HEK293 (cell line): ENCODE data around the gene ZBTB44.

Experiments used
- CTCF ChIA-PET: fragments of 350-600 bp; formaldehyde crosslinking; extraction: SDS; loops from one replicate; lab custom pipeline; 2021; ENCODE audit warnings: antibody characterized with exemption; lab: Yijun Ruan, JAX
- POLR2A ChIA-PET: fragments of 300-600 bp; formaldehyde crosslinking; extraction: SDS; loops from one replicate; lab custom pipeline; 2020; ENCODE audit warnings: antibody characterized with exemption, inconsistent platforms; lab: Yijun Ruan, JAX
- H3K27ac ChIP-seq: fragments of 200-500 bp; sonication (Bioruptor generic); 2 replicates; pipeline ENCODE4 v1.5.1; 2014; ENCODE audit warnings: low read depth, low read length, control low read depth, inconsistent platforms; ENCODE audit errors: extremely low read depth
- H3K36me3 ChIP-seq, 2 experiments: fragments of 200-500 bp in 1 of 2; sonication (Bioruptor generic) in 1 of 2; 1 replicate in 1 of 2; 2 replicates in 1 of 2; pipeline ENCODE4 v1.5.1; 2014 to 2017; ENCODE audit warnings: inconsistent platforms in 2 of 2, low read length in 2 of 2; ENCODE audit not compliant: control insufficient read depth in 2 of 2, insufficient read depth in 1 of 2
- H3K4me1 ChIP-seq: fragments of 200-500 bp; sonication (Bioruptor generic); 2 replicates; pipeline ENCODE4 v1.5.1; 2014; ENCODE audit warnings: mild to moderate bottlenecking, low read length, inconsistent platforms; ENCODE audit not compliant: control insufficient read depth, insufficient read depth
- H3K4me3 ChIP-seq: 2 replicates; pipeline ENCODE4 v1.5.1; 2011; ENCODE audit warnings: low read depth, mild to moderate bottlenecking, control low read depth, low read length, moderate library complexity
- H3K9me3 ChIP-seq: fragments of 200-500 bp; sonication (Bioruptor generic); 2 replicates; pipeline ENCODE4 v1.5.1; 2014; ENCODE audit warnings: low read depth, low read length, inconsistent platforms; ENCODE audit not compliant: control insufficient read depth, insufficient read depth
- KLF1 ChIP-seq: fragments of 450-650 bp; formaldehyde crosslinking; IDR thresholded peaks from 2 replicates; pipeline ENCODE4 v1.5.1; 2016; ENCODE audit warnings: missing biosample characterization, missing genetic modification characterization
- OSR2 ChIP-seq: fragments of 450-650 bp; formaldehyde crosslinking; IDR thresholded peaks from 2 replicates; pipeline ENCODE4 v1.5.1; 2016; ENCODE audit warnings: missing biosample characterization, missing genetic modification characterization
- SETDB1 ChIP-seq: IDR thresholded peaks from one replicate; pipeline ENCODE4 v1.6.1; 2017; ENCODE audit warnings: mild to moderate bottlenecking, low read length, moderate library complexity, mixed read lengths; ENCODE audit not compliant: insufficient read length
- ZBTB10 ChIP-seq: fragments of 450-650 bp; formaldehyde crosslinking; IDR thresholded peaks from 2 replicates; pipeline ENCODE4 v1.5.1; 2016; ENCODE audit warnings: missing biosample characterization, missing genetic modification characterization
- ZFHX2 ChIP-seq: fragments of 450-650 bp; formaldehyde crosslinking; conservative IDR thresholded peaks from 2 replicates; pipeline ENCODE4 v1.5.1; 2016; ENCODE audit warnings: missing biosample characterization, missing genetic modification characterization
- ZFP37 ChIP-seq: fragments of 450-650 bp; formaldehyde crosslinking; IDR thresholded peaks from 2 replicates; pipeline ENCODE4 v1.5.1; 2016; ENCODE audit warnings: missing biosample characterization, missing genetic modification characterization
- ZNF394 ChIP-seq: fragments of 450-650 bp; formaldehyde crosslinking; IDR thresholded peaks from 2 replicates; pipeline ENCODE4 v1.5.1; 2016; ENCODE audit warnings: missing biosample characterization, missing genetic modification characterization, mild to moderate bottlenecking, moderate library complexity, borderline replicate concordance
- ZNF610 ChIP-seq: fragments of 450-650 bp; formaldehyde crosslinking; IDR thresholded peaks from 2 replicates; pipeline ENCODE4 v1.5.1; 2016; ENCODE audit warnings: missing biosample characterization, missing genetic modification characterization, borderline replicate concordance
- ZNF660 ChIP-seq: fragments of 450-650 bp; IDR thresholded peaks from 2 replicates; pipeline ENCODE4 v1.5.1; 2018; ENCODE audit warnings: missing biosample characterization, mild to moderate bottlenecking, missing genetic modification characterization
- ZNF791 ChIP-seq: fragments of 450-650 bp; formaldehyde crosslinking; IDR thresholded peaks from 2 replicates; pipeline ENCODE4 v1.5.1; 2016; ENCODE audit warnings: missing biosample characterization, missing genetic modification characterization
- TF ChIP-seq, protein P1 (sequence below): fragments of 450-650 bp; formaldehyde crosslinking; IDR thresholded peaks from 2 replicates; pipeline ENCODE4 v1.5.0; 2017; ENCODE audit warnings: missing biosample characterization, missing genetic modification characterization, borderline replicate concordance
- TF ChIP-seq, protein P2 (sequence below): fragments of 450-650 bp; formaldehyde crosslinking; IDR thresholded peaks from 2 replicates; pipeline ENCODE4 v1.5.1; 2016; ENCODE audit warnings: missing biosample characterization, missing genetic modification characterization
- TF ChIP-seq, protein P3 (sequence below): fragments of 450-650 bp; formaldehyde crosslinking; IDR thresholded peaks from 2 replicates; pipeline ENCODE4 v1.5.1; 2017; ENCODE audit warnings: missing biosample characterization, missing genetic modification characterization

The ZBTB44 gene

DNA sequence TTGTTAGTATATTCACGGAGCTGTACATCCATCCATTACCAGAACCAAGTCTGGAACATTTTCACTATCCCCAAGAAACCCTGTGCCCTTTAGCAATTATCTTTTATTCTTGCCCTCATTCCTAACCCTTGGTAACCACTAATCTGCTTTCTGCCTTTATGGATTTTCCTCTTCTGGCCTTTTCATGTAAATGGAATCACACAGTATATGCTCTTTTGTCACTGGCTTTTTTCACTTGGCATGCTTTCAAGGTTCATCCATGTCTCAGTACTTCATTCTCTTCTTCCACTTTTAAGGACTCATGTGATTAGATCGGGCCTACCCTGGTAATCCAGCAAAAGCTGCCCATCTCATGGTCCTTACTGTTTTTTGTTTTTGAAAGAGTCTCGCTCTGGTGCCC, 11.0 kb upstream of the ZBTB44 start (continued):
- no peak for TF ChIP-seq ZFP37 (tag by site-specific recombination)
- no peak for TF ChIP-seq KLF1 (tag by site-specific recombination)
- no peak for TF ChIP-seq ZFHX2 (tag by site-specific recombination)
- no peak for TF ChIP-seq ZNF791 (tag by site-specific recombination)
- no peak for TF ChIP-seq ZBTB10
- no peak for TF ChIP-seq OSR2
- TF ChIP-seq, all 188 proteins: peak for 0

- POLR2A ChIA-PET, result no interaction called here
- CTCF ChIA-PET, result no interaction called here
- Histone ChIP-seq H3K36me3 (no peaks in the 10 kb centered on the region), H3K9me3 (no peaks in the 10 kb centered on the region), H3K4me1 (no peaks in the 10 kb centered on the region), H3K4me3 (no peak overlapping the region)
- no peak for TF ChIP-seq ZFP37 (tag by site-specific recombination)
- TF ChIP-seq, all 188 proteins: peak for 0
- no peak overlapping the region for H3K27ac ChIP-seq
These were observed 9.0 kb upstream of the ZBTB44 start for GRCh38 chr11:130323452-130324450.

GRCh38 chr11:130322126-130322525, 7.4 kb upstream of the ZBTB44 start:
- ChIA-PET POLR2A (no interaction called here), CTCF (interaction anchor here (1.2 kb wide), 1 partner anchor 203 kb away, joined by 3 read pairs; no protein-coding TSS in a partner anchor)
- Histone ChIP-seq H3K4me1 (no peaks in the 10 kb centered on the region), H3K27ac (no peak overlapping the region), H3K9me3 (no peaks in the 10 kb centered on the region), H3K36me3 (no peaks in the 10 kb centered on the region), H3K4me3 (no peak overlapping the region)
- peak; percentile 83 for TF ChIP-seq SETDB1
- TF ChIP-seq, protein P1, sequence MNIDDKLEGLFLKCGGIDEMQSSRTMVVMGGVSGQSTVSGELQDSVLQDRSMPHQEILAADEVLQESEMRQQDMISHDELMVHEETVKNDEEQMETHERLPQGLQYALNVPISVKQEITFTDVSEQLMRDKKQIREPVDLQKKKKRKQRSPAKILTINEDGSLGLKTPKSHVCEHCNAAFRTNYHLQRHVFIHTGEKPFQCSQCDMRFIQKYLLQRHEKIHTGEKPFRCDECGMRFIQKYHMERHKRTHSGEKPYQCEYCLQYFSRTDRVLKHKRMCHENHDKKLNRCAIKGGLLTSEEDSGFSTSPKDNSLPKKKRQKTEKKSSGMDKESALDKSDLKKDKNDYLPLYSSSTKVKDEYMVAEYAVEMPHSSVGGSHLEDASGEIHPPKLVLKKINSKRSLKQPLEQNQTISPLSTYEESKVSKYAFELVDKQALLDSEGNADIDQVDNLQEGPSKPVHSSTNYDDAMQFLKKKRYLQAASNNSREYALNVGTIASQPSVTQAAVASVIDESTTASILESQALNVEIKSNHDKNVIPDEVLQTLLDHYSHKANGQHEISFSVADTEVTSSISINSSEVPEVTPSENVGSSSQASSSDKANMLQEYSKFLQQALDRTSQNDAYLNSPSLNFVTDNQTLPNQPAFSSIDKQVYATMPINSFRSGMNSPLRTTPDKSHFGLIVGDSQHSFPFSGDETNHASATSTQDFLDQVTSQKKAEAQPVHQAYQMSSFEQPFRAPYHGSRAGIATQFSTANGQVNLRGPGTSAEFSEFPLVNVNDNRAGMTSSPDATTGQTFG, result no peak

- Histone ChIP-seq H3K4me3 (no peak overlapping the region), H3K9me3 (no peaks in the 10 kb centered on the region), H3K36me3 (no peaks in the 10 kb centered on the region), H3K27ac (no peak overlapping the region), H3K4me1 (no peaks in the 10 kb centered on the region)
- ChIA-PET CTCF (interaction anchor here (0.6 kb wide), 2 partner anchors 8 to 17 kb away, joined by 3 read pairs; no protein-coding TSS in a partner anchor), POLR2A (no interaction called here)
- TF ChIP-seq, protein P2, sequence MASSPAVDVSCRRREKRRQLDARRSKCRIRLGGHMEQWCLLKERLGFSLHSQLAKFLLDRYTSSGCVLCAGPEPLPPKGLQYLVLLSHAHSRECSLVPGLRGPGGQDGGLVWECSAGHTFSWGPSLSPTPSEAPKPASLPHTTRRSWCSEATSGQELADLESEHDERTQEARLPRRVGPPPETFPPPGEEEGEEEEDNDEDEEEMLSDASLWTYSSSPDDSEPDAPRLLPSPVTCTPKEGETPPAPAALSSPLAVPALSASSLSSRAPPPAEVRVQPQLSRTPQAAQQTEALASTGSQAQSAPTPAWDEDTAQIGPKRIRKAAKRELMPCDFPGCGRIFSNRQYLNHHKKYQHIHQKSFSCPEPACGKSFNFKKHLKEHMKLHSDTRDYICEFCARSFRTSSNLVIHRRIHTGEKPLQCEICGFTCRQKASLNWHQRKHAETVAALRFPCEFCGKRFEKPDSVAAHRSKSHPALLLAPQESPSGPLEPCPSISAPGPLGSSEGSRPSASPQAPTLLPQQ (tag by site-specific recombination), result no peak
- no peak for TF ChIP-seq ZNF394 (tag by site-specific recombination)
- TF ChIP-seq, protein P3, sequence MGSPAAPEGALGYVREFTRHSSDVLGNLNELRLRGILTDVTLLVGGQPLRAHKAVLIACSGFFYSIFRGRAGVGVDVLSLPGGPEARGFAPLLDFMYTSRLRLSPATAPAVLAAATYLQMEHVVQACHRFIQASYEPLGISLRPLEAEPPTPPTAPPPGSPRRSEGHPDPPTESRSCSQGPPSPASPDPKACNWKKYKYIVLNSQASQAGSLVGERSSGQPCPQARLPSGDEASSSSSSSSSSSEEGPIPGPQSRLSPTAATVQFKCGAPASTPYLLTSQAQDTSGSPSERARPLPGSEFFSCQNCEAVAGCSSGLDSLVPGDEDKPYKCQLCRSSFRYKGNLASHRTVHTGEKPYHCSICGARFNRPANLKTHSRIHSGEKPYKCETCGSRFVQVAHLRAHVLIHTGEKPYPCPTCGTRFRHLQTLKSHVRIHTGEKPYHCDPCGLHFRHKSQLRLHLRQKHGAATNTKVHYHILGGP (tag by site-specific recombination), result no peak
- no peak for TF ChIP-seq ZNF660 (tag by site-specific recombination)
- no peak for TF ChIP-seq ZNF610
These were observed 3.4 kb upstream of the ZBTB44 start for GRCh38 chr11:130318031-130318673.
